Neural progenitor cell (in vitro differentiated cells): ENCODE data around the gene HYCC1. TPM values are rescaled to one million over a fixed set of nuclear protein-coding genes. Genes with fewer than 3 reads are reported as not detected.

ENCODE experiments used
- DNase-seq: peaks from one replicate; pipeline ENCODE4 v3.0.0-alpha.2; 2016; ENCODE audit warnings: low spot score
- H2AFZ ChIP-seq: fragments of 200-600 bp; sonication (generic); replicated peaks from 2 replicates; pipeline ENCODE4 v1.6.1; 2016; ENCODE audit warnings: antibody characterized with exemption
- H3F3A ChIP-seq: fragments of 200-600 bp; sonication (generic); 2 replicates; pipeline ENCODE4 v1.6.1; 2016; ENCODE audit warnings: antibody characterized with exemption, low read depth
- H3K27ac ChIP-seq: fragments of 200-600 bp; sonication (generic); 2 replicates; pipeline ENCODE4 v1.5.1; 2016; ENCODE audit warnings: mild to moderate bottlenecking
- H3K27me3 ChIP-seq: fragments of 200-600 bp; sonication (generic); 2 replicates; pipeline ENCODE4 v1.6.1; 2016; ENCODE audit warnings: mild to moderate bottlenecking, moderate library complexity
- H3K36me3 ChIP-seq: fragments of 200-600 bp; sonication (generic); 2 replicates; pipeline ENCODE4 v1.5.1; 2016
- H3K4me1 ChIP-seq: fragments of 200-600 bp; sonication (generic); 2 replicates; pipeline ENCODE4 v1.6.1; 2016; ENCODE audit warnings: mixed run types
- H3K4me2 ChIP-seq: fragments of 200-600 bp; sonication (generic); 2 replicates; pipeline ENCODE4 v1.6.1; 2016
- H3K4me3 ChIP-seq: fragments of 200-600 bp; sonication (generic); 2 replicates; pipeline ENCODE4 v1.5.1; 2016
- H3K79me2 ChIP-seq: fragments of 200-600 bp; sonication (generic); 2 replicates; pipeline ENCODE4 v1.6.1; 2016; ENCODE audit warnings: low read depth
- H3K9ac ChIP-seq: fragments of 200-600 bp; sonication (generic); 2 replicates; pipeline ENCODE4 v1.6.1; 2016
- H3K9me3 ChIP-seq: fragments of 200-600 bp; sonication (generic); 2 replicates; pipeline ENCODE4 v1.5.1; 2016; ENCODE audit warnings: low read depth
- H4K20me1 ChIP-seq: fragments of 200-600 bp; sonication (generic); 2 replicates; pipeline ENCODE4 v1.6.1; 2016; ENCODE audit warnings: low read depth
- H3K27ac Mint-ChIP-seq: 3 replicates; pipeline ENCODE4 v1.8.0; 2021; ENCODE audit warnings: mixed read lengths
- H3K27me3 Mint-ChIP-seq: 2 replicates; pipeline ENCODE4 v1.8.0; 2022; ENCODE audit warnings: low read depth, mild to moderate bottlenecking, inconsistent platforms, moderate library complexity, mixed read lengths; ENCODE audit not compliant: insufficient read depth
- H3K36me3 Mint-ChIP-seq: 3 replicates; pipeline ENCODE4 v1.8.0; 2021; ENCODE audit warnings: mixed read lengths
- H3K4me1 Mint-ChIP-seq: 3 replicates; pipeline ENCODE4 v1.8.0; 2021; ENCODE audit warnings: mixed read lengths
- H3K4me3 Mint-ChIP-seq: 3 replicates; pipeline ENCODE4 v1.8.0; 2021; ENCODE audit warnings: mild to moderate bottlenecking, moderate library complexity, mixed read lengths
- H3K9me3 Mint-ChIP-seq: 3 replicates; pipeline ENCODE4 v1.8.0; 2020; ENCODE audit warnings: mixed read lengths
- EZH2 ChIP-seq: fragments of 200-600 bp; sonication (generic); IDR thresholded peaks from 2 replicates; pipeline ENCODE4 v1.6.1; 2017; ENCODE audit warnings: antibody characterized with exemption, mild to moderate bottlenecking, moderate library complexity
- EZH2phosphoT487 ChIP-seq: fragments of 200-600 bp; sonication (generic); IDR thresholded peaks from 2 replicates; pipeline ENCODE4 v1.6.1; 2017; ENCODE audit warnings: antibody characterized with exemption
- total RNA-seq: library from RNA; depleted of rRNA; stranded (reverse); fragments of >200 nt; gene quantifications from 2 replicates; pipeline ENCODE4 v1.2.3, GENCODE V29; 2015; ENCODE audit warnings: low replicate concordance
- TF ChIP-seq, protein P1 (sequence below): fragments of 200-600 bp; sonication (generic); IDR thresholded peaks from 2 replicates; pipeline ENCODE4 v1.5.1; 2017; ENCODE audit warnings: antibody characterized with exemption, mild to moderate bottlenecking

Gene HYCC1
- total RNA-seq, 1 donor from 2014 or later, result 148 TPM

DNA sequence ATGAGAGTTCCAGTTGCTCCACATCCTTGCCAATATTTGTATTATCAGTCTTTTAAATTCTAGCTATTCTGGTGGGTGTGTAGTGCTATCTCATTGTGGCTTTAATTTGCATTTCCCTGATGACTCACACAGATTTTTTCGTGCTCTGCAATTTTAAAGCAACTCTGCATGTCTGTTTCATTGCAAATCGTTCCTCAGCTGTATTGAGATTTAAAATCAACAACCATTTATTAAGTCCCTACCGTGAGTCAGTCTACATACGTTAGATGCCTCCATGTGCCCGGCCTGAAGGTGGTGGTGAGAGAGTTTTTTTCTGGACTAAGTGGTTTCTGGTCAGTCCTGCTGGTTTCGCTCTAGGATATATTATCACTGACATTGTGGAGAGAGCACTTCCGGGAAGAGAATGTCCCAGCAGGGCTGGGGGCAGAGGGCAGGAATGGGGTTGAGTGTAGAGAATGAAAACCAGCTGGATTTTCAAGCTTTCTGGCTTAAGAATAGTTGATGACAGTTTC, 8.4 kb upstream of the HYCC1 start:
- H3K27me3 Mint-ChIP-seq, result peaks cover 5% of the 10 kb centered on the region
- H3K9me3 Mint-ChIP-seq, result peaks cover 2% of the 10 kb centered on the region
- DNase-seq, result no peak
- no peak overlapping the region for H2AFZ ChIP-seq
- TF ChIP-seq EZH2, result no peak
- H3K27me3 ChIP-seq, result no peaks in the 10 kb centered on the region
- no peak overlapping the region for H3K4me2 ChIP-seq
- peaks cover 17% of the 10 kb centered on the region for H3F3A ChIP-seq
- H3K9me3 ChIP-seq, result no peaks in the 10 kb centered on the region
- H3K4me1 ChIP-seq, result peaks cover 16% of the 10 kb centered on the region
- H3K4me1 Mint-ChIP-seq, result peaks cover 14% of the 10 kb centered on the region
- H4K20me1 ChIP-seq, result no peaks in the 10 kb centered on the region
- H3K27ac Mint-ChIP-seq, result peak overlapping the region; percentile 19
- no peaks in the 10 kb centered on the region for H3K36me3 Mint-ChIP-seq
- H3K27ac ChIP-seq, result no peak overlapping the region
- H3K4me3 ChIP-seq, result no peak overlapping the region
- H3K36me3 ChIP-seq, result no peaks in the 10 kb centered on the region
- no peaks in the 10 kb centered on the region for H3K79me2 ChIP-seq
- H3K9ac ChIP-seq, result no peak overlapping the region
- peak overlapping the region; percentile 23 for H3K4me3 Mint-ChIP-seq

DNA sequence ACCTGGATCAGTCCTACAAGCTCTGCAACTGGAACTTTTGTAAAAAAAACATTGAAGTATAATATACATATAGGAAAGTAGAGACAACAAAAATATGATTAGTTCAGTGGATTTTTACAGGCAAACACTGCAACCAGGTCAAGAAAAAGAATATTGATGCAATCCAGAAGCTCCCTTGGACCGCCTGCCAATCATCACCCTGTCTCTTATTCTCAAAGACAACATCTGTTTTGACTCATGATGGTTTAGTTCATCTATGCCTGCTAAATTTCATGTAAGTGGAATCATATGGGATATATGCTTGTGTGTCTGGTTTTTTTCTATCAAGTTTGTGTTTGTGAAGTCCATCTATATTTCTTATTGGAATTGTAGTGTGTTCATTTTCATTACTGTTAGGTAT, 7.7 kb upstream of the HYCC1 start:
- Mint-ChIP-seq H3K4me3 (no peak overlapping the region), H3K27ac (no peak overlapping the region), H3K36me3 (no peaks in the 10 kb centered on the region), H3K9me3 (peaks cover 2% of the 10 kb centered on the region), H3K27me3 (peaks cover 5% of the 10 kb centered on the region), H3K4me1 (peaks cover 14% of the 10 kb centered on the region)
- peaks cover 16% of the 10 kb centered on the region for H3K4me1 ChIP-seq
- H3K36me3 ChIP-seq, result no peaks in the 10 kb centered on the region
- no peak overlapping the region for H3K4me3 ChIP-seq
- no peaks in the 10 kb centered on the region for H3K27me3 ChIP-seq
- H3K9ac ChIP-seq, result no peak overlapping the region
- H3K27ac ChIP-seq, result no peak overlapping the region
- TF ChIP-seq, protein P1, sequence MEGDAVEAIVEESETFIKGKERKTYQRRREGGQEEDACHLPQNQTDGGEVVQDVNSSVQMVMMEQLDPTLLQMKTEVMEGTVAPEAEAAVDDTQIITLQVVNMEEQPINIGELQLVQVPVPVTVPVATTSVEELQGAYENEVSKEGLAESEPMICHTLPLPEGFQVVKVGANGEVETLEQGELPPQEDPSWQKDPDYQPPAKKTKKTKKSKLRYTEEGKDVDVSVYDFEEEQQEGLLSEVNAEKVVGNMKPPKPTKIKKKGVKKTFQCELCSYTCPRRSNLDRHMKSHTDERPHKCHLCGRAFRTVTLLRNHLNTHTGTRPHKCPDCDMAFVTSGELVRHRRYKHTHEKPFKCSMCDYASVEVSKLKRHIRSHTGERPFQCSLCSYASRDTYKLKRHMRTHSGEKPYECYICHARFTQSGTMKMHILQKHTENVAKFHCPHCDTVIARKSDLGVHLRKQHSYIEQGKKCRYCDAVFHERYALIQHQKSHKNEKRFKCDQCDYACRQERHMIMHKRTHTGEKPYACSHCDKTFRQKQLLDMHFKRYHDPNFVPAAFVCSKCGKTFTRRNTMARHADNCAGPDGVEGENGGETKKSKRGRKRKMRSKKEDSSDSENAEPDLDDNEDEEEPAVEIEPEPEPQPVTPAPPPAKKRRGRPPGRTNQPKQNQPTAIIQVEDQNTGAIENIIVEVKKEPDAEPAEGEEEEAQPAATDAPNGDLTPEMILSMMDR, result no peak
- no peak for TF ChIP-seq EZH2
- TF ChIP-seq EZH2phosphoT487, result no peak
- no peak for DNase-seq
- no peaks in the 10 kb centered on the region for H3K9me3 ChIP-seq
- H3F3A ChIP-seq, result peaks cover 17% of the 10 kb centered on the region
- H2AFZ ChIP-seq, result no peak overlapping the region
- H3K4me2 ChIP-seq, result no peak overlapping the region
- H3K79me2 ChIP-seq, result no peaks in the 10 kb centered on the region
- no peaks in the 10 kb centered on the region for H4K20me1 ChIP-seq

DNA sequence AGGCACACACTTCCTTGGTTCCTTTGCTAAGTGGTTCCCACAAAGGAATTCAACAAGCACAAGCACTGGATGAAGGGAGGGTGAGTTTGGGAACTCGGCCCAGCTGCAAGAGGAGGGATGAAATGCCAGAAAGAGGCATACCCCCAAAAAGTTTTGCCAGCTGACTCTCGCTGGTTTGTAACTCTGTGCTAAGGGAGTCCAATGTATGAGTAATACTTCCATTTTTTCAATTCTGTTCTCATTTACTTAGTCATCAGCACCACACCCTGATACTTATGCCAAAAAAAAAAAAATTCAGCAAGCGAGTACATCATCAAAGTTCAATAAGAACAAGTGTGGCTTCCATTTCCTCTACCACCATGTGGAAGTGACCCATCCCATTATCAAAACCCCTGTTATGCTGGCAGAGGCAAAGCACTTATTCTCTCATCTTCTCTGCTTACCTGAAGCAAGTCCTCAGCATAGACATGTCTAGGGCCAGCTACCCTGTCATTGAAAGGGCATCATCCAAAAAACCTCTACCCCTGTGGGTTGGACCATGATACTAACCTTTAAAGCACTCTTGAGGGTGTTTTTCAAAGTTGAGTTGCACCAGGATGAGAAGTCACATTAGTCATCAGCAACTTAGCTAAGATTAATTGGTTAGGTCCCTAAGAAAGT, 6.9 kb upstream of the HYCC1 start:
- Histone ChIP-seq H3K27me3 (no peaks in the 10 kb centered on the region), H3K9me3 (no peaks in the 10 kb centered on the region), H3F3A (peaks cover 17% of the 10 kb centered on the region), H2AFZ (no peak overlapping the region), H3K9ac (no peak overlapping the region), H3K79me2 (no peaks in the 10 kb centered on the region), H3K36me3 (no peaks in the 10 kb centered on the region), H3K4me2 (no peak overlapping the region), H3K4me3 (no peak overlapping the region), H3K27ac (no peak overlapping the region), H3K4me1 (peaks cover 16% of the 10 kb centered on the region), H4K20me1 (no peaks in the 10 kb centered on the region)
- no peak for DNase-seq
- Mint-ChIP-seq H3K9me3 (peaks cover 2% of the 10 kb centered on the region), H3K27me3 (peaks cover 5% of the 10 kb centered on the region), H3K4me3 (no peak overlapping the region), H3K27ac (no peak overlapping the region), H3K36me3 (no peaks in the 10 kb centered on the region), H3K4me1 (peaks cover 14% of the 10 kb centered on the region)
- TF ChIP-seq EZH2 (no peak), EZH2phosphoT487 (no peak)
- TF ChIP-seq, protein P1, result no peak

DNA sequence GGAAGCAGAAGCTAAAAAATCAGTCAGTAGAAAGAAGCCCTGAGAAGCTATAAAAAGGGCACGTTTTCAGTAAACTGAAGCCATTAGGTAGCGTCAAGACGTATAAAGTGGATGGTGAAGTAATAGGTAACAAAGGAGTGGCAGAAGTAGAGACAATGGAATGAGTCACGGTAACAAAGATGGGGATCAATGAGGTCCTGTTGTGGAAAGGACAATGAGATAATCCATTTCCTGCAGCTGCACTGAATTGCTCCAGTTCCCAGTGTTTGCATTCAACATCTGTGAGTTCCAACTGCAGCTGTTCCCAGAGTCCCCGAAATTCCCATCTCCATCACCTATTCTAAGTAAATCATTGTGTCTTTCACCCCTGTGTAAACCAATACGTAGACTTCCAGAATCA, 4.8 kb upstream of the HYCC1 start:
- no peak overlapping the region for H2AFZ ChIP-seq
- Mint-ChIP-seq H3K27me3 (peaks cover 9% of the 10 kb centered on the region), H3K4me3 (no peak overlapping the region), H3K9me3 (peaks cover 2% of the 10 kb centered on the region), H3K36me3 (no peaks in the 10 kb centered on the region), H3K4me1 (peaks cover 17% of the 10 kb centered on the region), H3K27ac (no peak overlapping the region)
- peak; percentile 85 for DNase-seq
- peaks cover 19% of the 10 kb centered on the region for H3K4me1 ChIP-seq
- no peaks in the 10 kb centered on the region for H3K36me3 ChIP-seq
- peak overlapping the region; percentile 74 for H3K4me2 ChIP-seq
- H4K20me1 ChIP-seq, result no peaks in the 10 kb centered on the region
- H3K27me3 ChIP-seq, result no peaks in the 10 kb centered on the region
- H3K79me2 ChIP-seq, result no peaks in the 10 kb centered on the region
- no peak overlapping the region for H3K9ac ChIP-seq
- TF ChIP-seq EZH2phosphoT487 (no peak), EZH2 (no peak)
- TF ChIP-seq, protein P1, result no peak
- no peaks in the 10 kb centered on the region for H3K9me3 ChIP-seq
- H3K4me3 ChIP-seq, result peak overlapping the region; percentile 29
- H3F3A ChIP-seq, result peaks cover 18% of the 10 kb centered on the region
- peak overlapping the region; percentile 97 for H3K27ac ChIP-seq
